Caco-2 (cell line): ENCODE results near the gene COLEC11. TPM values are rescaled to one million over a fixed set of nuclear protein-coding genes. Genes with fewer than 3 reads are reported as not detected.

Experiments
- Bru-seq: library from RNA; stranded (reverse); fragments of 400-500 nt; gene quantifications from one replicate; lab custom pipeline; 2021; lab: Mats Ljungman, UMichigan
- BruChase-seq, 2 experiments: library from RNA; stranded (reverse); fragments of 400-500 nt; gene quantifications; one replicate each; lab custom pipeline; 2021; lab: Mats Ljungman, UMichigan
- BruUV-seq: library from RNA; stranded (reverse); fragments of 400-500 nt; replicated peaks from 2 replicates; lab custom pipeline; 2021; lab: Mats Ljungman, UMichigan
- CTCF ChIA-PET: fragments of 300-600 bp; sonication (Branson Sonifier 250); formaldehyde crosslinking; loops from one replicate; lab custom pipeline; 2022; ENCODE audit warnings: antibody characterized with exemption; lab: Charles Lee
- POLR2A ChIA-PET: fragments of 300-600 bp; sonication (Branson Sonifier 250); formaldehyde crosslinking; loops from one replicate; lab custom pipeline; 2022; ENCODE audit warnings: antibody characterized with exemption; lab: Charles Lee
- DNase-seq, 2 experiments: peaks; one replicate each; pipeline versions ENCODE4 v3.0.0 to v3.0.0-alpha.2; 2020 to 2022
- H3K27me3 ChIP-seq: replicated peaks from 2 replicates; pipeline ENCODE4 v1.6.0; 2011; ENCODE audit warnings: low read length; ENCODE audit not compliant: control insufficient read depth, insufficient read depth
- H3K36me3 ChIP-seq: 2 replicates; pipeline ENCODE4 v1.5.1; 2011; ENCODE audit warnings: low read length; ENCODE audit not compliant: control insufficient read depth, insufficient read depth
- H3K4me1 ChIP-seq: fragments of 250-450 bp; sonication (Bioruptor Pico); 2 replicates; pipeline ENCODE4 v1.5.1; 2020; ENCODE audit warnings: mild to moderate bottlenecking
- H3K4me3 ChIP-seq: 2 replicates; pipeline ENCODE4 v1.5.1; 2011; ENCODE audit warnings: low read depth, mild to moderate bottlenecking, control low read depth, low read length
- H3K9me3 ChIP-seq: fragments of 250-450 bp; sonication (Bioruptor Pico); 2 replicates; pipeline ENCODE4 v1.5.1; 2020; ENCODE audit warnings: mild to moderate bottlenecking, moderate library complexity
- H3K27ac Mint-ChIP-seq: one replicate; pipeline ENCODE4 v1.8.0; 2022; ENCODE audit warnings: mixed read lengths; ENCODE audit not compliant: unreplicated experiment
- H3K27me3 Mint-ChIP-seq: one replicate; pipeline ENCODE4 v1.8.0; 2022; ENCODE audit warnings: mixed read lengths; ENCODE audit not compliant: insufficient read depth, unreplicated experiment
- H3K36me3 Mint-ChIP-seq: one replicate; pipeline ENCODE4 v1.8.0; 2022; ENCODE audit warnings: mild to moderate bottlenecking, mixed read lengths; ENCODE audit not compliant: insufficient read depth, unreplicated experiment
- H3K4me1 Mint-ChIP-seq: one replicate; pipeline ENCODE4 v1.8.0; 2022; ENCODE audit warnings: low read depth, mixed read lengths; ENCODE audit not compliant: unreplicated experiment
- H3K4me3 Mint-ChIP-seq: one replicate; pipeline ENCODE4 v1.8.0; 2022; ENCODE audit warnings: mild to moderate bottlenecking, moderate library complexity, mixed read lengths; ENCODE audit not compliant: unreplicated experiment
- H3K9me3 Mint-ChIP-seq: one replicate; pipeline ENCODE4 v1.8.0; 2022; ENCODE audit warnings: mixed read lengths; ENCODE audit not compliant: unreplicated experiment
- intact Hi-C: fragments of 100-400 bp; cut with micrococcal nuclease; formaldehyde crosslinking; loops from one replicate; pipeline ENCODE4 v1.10.0; 2022; ENCODE audit not compliant: unreplicated experiment
- long read RNA-seq: library from polyadenylated mRNA; stranded (forward); transcript quantifications from one replicate; pipeline ENCODE4 v2.0.0, GENCODE V29; 2022
- total RNA-seq: library from RNA; stranded (reverse); gene quantifications from 2 replicates; pipeline ENCODE4 v1.2.3, GENCODE V29; 2022
- TF ChIP-seq, protein P1 (sequence below), 2 experiments: fragments of 200-600 bp in 1 of 2; IDR thresholded peaks; 1 replicate in 1 of 2; 2 replicates in 1 of 2; pipeline versions ENCODE4 v1.5.1 to v1.8.0; 2011 to 2022; ENCODE audit warnings: antibody characterized with exemption in 1 of 2, control low read depth in 1 of 2, inconsistent platforms in 1 of 2, low read depth in 1 of 2, low read length in 1 of 2, mild to moderate bottlenecking in 1 of 2, moderate library complexity in 1 of 2; ENCODE audit not compliant: insufficient read depth in 1 of 2, severe bottlenecking in 1 of 2, unreplicated experiment in 1 of 2

Gene COLEC11
- not detected in 2 replicates for total RNA-seq
- Bru-seq, nascent RNA = percentile 26 among the genes with signal in this experiment
- BruChase-seq, experiment 1, labeled RNA remaining after a 2-hour chase = percentile 37 among the genes with signal in this experiment
- BruChase-seq, experiment 2, labeled RNA remaining after a 6-hour chase = percentile 42 among the genes with signal in this experiment
- long read RNA-seq = 0 reads

- intact Hi-C loops = no loop called here
- POLR2A ChIA-PET = no interaction called here
- no TSS peak for BruUV-seq
- no peak for DNase-seq
- CTCF ChIA-PET = no interaction called here
- no peak within 1 kb of the TSS for H3K4me3 Mint-ChIP-seq
- Histone ChIP-seq H3K27me3 (no peaks in the 10 kb centered on the region), H3K4me3 (no peak within 1 kb of the TSS), H3K36me3 (no peaks in the 10 kb centered on the region), H3K9me3 (no peaks in the 10 kb centered on the region), H3K4me1 (no peaks in the 10 kb centered on the region)
- no peak within 1 kb of the TSS for H3K27ac Mint-ChIP-seq
- H3K27me3 Mint-ChIP-seq = no peaks in the 10 kb centered on the region
- H3K36me3 Mint-ChIP-seq = peaks cover 10% of the 10 kb centered on the region
- no peaks in the 10 kb centered on the region for H3K9me3 Mint-ChIP-seq
- TF ChIP-seq, protein P1, sequence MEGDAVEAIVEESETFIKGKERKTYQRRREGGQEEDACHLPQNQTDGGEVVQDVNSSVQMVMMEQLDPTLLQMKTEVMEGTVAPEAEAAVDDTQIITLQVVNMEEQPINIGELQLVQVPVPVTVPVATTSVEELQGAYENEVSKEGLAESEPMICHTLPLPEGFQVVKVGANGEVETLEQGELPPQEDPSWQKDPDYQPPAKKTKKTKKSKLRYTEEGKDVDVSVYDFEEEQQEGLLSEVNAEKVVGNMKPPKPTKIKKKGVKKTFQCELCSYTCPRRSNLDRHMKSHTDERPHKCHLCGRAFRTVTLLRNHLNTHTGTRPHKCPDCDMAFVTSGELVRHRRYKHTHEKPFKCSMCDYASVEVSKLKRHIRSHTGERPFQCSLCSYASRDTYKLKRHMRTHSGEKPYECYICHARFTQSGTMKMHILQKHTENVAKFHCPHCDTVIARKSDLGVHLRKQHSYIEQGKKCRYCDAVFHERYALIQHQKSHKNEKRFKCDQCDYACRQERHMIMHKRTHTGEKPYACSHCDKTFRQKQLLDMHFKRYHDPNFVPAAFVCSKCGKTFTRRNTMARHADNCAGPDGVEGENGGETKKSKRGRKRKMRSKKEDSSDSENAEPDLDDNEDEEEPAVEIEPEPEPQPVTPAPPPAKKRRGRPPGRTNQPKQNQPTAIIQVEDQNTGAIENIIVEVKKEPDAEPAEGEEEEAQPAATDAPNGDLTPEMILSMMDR (IDR thresholded peaks at IDR 0.05; ENCODE audit: insufficient read depth in 1 of 2, low read depth in 1 of 2, low read length in 1 of 2, severe bottlenecking in 1 of 2, unreplicated experiment in 1 of 2) = no peak
- no peaks in the 10 kb centered on the region for H3K4me1 Mint-ChIP-seq
Observed at GRCh38 chr2:3594493-3595281, at the start of gene COLEC11. Gene COLEC11 (plus strand): TSS chr2:3595112. CDS start chr2:3604341, 9,229 bp downstream.

- Histone ChIP-seq H3K4me1 (no peaks in the 10 kb centered on the region), H3K36me3 (peaks cover 5% of the 10 kb centered on the region), H3K9me3 (no peaks in the 10 kb centered on the region), H3K4me3 (no peak overlapping the region), H3K27me3 (no peaks in the 10 kb centered on the region)
- intact Hi-C loops = no loop called here
- POLR2A ChIA-PET = no interaction called here
- no peaks in the 10 kb centered on the region for H3K27me3 Mint-ChIP-seq
- H3K4me3 Mint-ChIP-seq = no peak overlapping the region
- no peak overlapping the region for H3K27ac Mint-ChIP-seq
- peaks cover 99% of the 10 kb centered on the region for H3K36me3 Mint-ChIP-seq
- H3K4me1 Mint-ChIP-seq = no peaks in the 10 kb centered on the region
- BruUV-seq = no TSS peak
- TF ChIP-seq, protein P1 (IDR thresholded peaks at IDR 0.05; ENCODE audit: insufficient read depth in 1 of 2, low read depth in 1 of 2, low read length in 1 of 2, severe bottlenecking in 1 of 2, unreplicated experiment in 1 of 2) = no peak
- DNase-seq = no peak
- H3K9me3 Mint-ChIP-seq = no peaks in the 10 kb centered on the region
- CTCF ChIA-PET = no interaction called here
Observed at GRCh38 chr2:3545788-3546478, 49.0 kb upstream of the COLEC11 start.

DNA sequence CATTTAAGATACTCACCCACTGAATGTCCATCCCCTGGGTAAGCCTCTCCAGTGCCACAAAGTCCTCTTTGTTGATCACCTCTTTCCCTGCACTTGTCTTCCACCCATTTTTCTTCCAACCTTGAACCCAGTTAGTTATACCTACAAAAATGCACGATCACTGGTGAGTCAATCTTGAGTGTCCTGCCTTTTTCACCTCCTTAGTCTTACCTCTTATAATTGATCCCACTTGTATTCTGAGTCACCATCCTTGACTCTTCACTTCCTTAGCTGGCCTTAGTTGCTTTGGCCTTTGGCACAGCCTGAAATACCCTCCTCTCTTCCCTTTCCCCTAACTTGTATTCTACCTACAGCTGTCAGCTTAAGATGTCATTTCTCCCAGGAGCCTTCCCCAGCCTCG lies 47.0 kb upstream of the COLEC11 start:
- H3K4me3 Mint-ChIP-seq = no peak overlapping the region
- Histone ChIP-seq H3K4me3 (no peak overlapping the region), H3K36me3 (peaks cover 7% of the 10 kb centered on the region), H3K4me1 (no peaks in the 10 kb centered on the region), H3K9me3 (no peaks in the 10 kb centered on the region), H3K27me3 (no peaks in the 10 kb centered on the region)
- no TSS peak for BruUV-seq
- no peak for DNase-seq
- H3K36me3 Mint-ChIP-seq = peaks cover 99% of the 10 kb centered on the region
- TF ChIP-seq, protein P1 (IDR thresholded peaks at IDR 0.05; ENCODE audit: insufficient read depth in 1 of 2, low read depth in 1 of 2, low read length in 1 of 2, severe bottlenecking in 1 of 2, unreplicated experiment in 1 of 2) = no peak
- H3K27me3 Mint-ChIP-seq = no peaks in the 10 kb centered on the region
- no peaks in the 10 kb centered on the region for H3K4me1 Mint-ChIP-seq
- no peaks in the 10 kb centered on the region for H3K9me3 Mint-ChIP-seq
- H3K27ac Mint-ChIP-seq = peak overlapping the region; percentile 18
- intact Hi-C loops = no loop called here
- CTCF ChIA-PET = no interaction called here
- POLR2A ChIA-PET = no interaction called here
